CD4-positive, CD25-positive, alpha-beta regulatory T cell (primary cell): ENCODE measurements around the gene KRT86. TPM values are rescaled to one million over a fixed set of nuclear protein-coding genes. Genes with fewer than 3 reads are reported as not detected.

ENCODE experiments used
- ATAC-seq, 2 donors: fragments of 150-1000 bp; cut with Tn5 transposase; one replicate each; pipeline ENCODE4 v1.10.0; 2021; ENCODE audit warnings: low read depth in 2 of 2, moderate number of reproducible peaks in 2 of 2, moderate library complexity in 1 of 2
- DNase-seq, 3 donors: peaks; one replicate each; pipeline versions ENCODE4 v3.0.0 to v3.0.0-alpha.2; 2012 to 2022; ENCODE audit warnings: mixed read lengths in 1 of 3
- H3K27ac ChIP-seq: one replicate; pipeline ENCODE4 v1.7.0; 2013; ENCODE audit warnings: mild to moderate bottlenecking, low read length; ENCODE audit not compliant: insufficient read depth, poor library complexity, severe bottlenecking
- H3K27me3 ChIP-seq: one replicate; pipeline ENCODE4 v1.7.0; 2013; ENCODE audit warnings: low read length; ENCODE audit not compliant: control insufficient read depth, insufficient read depth
- H3K36me3 ChIP-seq: one replicate; pipeline ENCODE4 v1.7.0; 2013; ENCODE audit warnings: mild to moderate bottlenecking, low read length, moderate library complexity; ENCODE audit not compliant: control insufficient read depth, insufficient read depth
- H3K4me1 ChIP-seq: 2 replicates; pipeline ENCODE4 v1.7.0; 2013; ENCODE audit warnings: mild to moderate bottlenecking, low read length; ENCODE audit not compliant: insufficient read depth, control insufficient read depth, poor library complexity, severe bottlenecking
- H3K4me3 ChIP-seq: one replicate; pipeline ENCODE4 v1.7.0; 2013; ENCODE audit warnings: low read depth, mild to moderate bottlenecking, low read length, moderate library complexity
- H3K9me3 ChIP-seq, 2 experiments: 1 replicate in 1 of 2; 2 replicates in 1 of 2; pipeline ENCODE4 v1.7.0; 2013; ENCODE audit warnings: low read length in 2 of 2, mild to moderate bottlenecking in 1 of 2, moderate library complexity in 1 of 2; ENCODE audit not compliant: control insufficient read depth in 2 of 2
- H3K27ac Mint-ChIP-seq, 3 donors: one replicate each; pipeline ENCODE4 v1.8.0; 2020 to 2022; ENCODE audit warnings: mild to moderate bottlenecking in 3 of 3, mixed read lengths in 3 of 3, moderate library complexity in 2 of 3
- H3K27me3 Mint-ChIP-seq: one replicate; pipeline ENCODE4 v1.8.0; 2022; ENCODE audit warnings: mild to moderate bottlenecking, mixed read lengths
- H3K36me3 Mint-ChIP-seq: one replicate; pipeline ENCODE4 v1.8.0; 2020; ENCODE audit warnings: mixed read lengths
- H3K4me1 Mint-ChIP-seq, 4 donors: one replicate each; pipeline ENCODE4 v1.8.0; 2020 to 2022; ENCODE audit warnings: mixed read lengths in 4 of 4, mild to moderate bottlenecking in 1 of 4
- H3K4me3 Mint-ChIP-seq, 4 donors: one replicate each; pipeline ENCODE4 v1.8.0; 2020 to 2022; ENCODE audit warnings: mild to moderate bottlenecking in 4 of 4, mixed read lengths in 4 of 4, moderate library complexity in 3 of 4
- H3K9me3 Mint-ChIP-seq, 7 donors: one replicate each; pipeline ENCODE4 v1.8.0; 2020 to 2022; ENCODE audit warnings: mixed read lengths in 7 of 7, mild to moderate bottlenecking in 3 of 7, moderate library complexity in 2 of 7
- polyA plus RNA-seq, 4 donors: library from polyadenylated mRNA; unstranded; fragments of 300-500 nt; fragmentation: Illumina TruSeq; gene quantifications; one replicate each; pipeline ENCODE4 v1.2.3, GENCODE V29; 2021
- total RNA-seq: library from RNA; stranded (reverse); gene quantifications from one replicate; pipeline ENCODE4 v1.2.3, GENCODE V29; 2022

The KRT86 gene
- total and polyA plus RNA-seq, 5 donors from 2014 or later = 0.10 TPM; not detected in 4

GRCh38 chr12:52230364-52231281 is 43.8 kb upstream of the KRT86 start:
- no peak for DNase-seq
- Mint-ChIP-seq H3K27me3 (peaks cover 51% of the 10 kb centered on the region), H3K9me3 (peaks cover 0 to 2% (median 0%) of the 10 kb centered on the region in 7 donors), H3K4me1 (peaks cover 0 to 3% (median 0%) of the 10 kb centered on the region in 4 donors), H3K36me3 (no peaks in the 10 kb centered on the region), H3K27ac (no peak overlapping the region), H3K4me3 (peak overlapping the region in 1 of 4 donors; percentile 25)
- Histone ChIP-seq H3K27me3 (no peaks in the 10 kb centered on the region), H3K4me1 (no peaks in the 10 kb centered on the region), H3K9me3 (no peaks in the 10 kb centered on the region), H3K4me3 (no peak overlapping the region), H3K27ac (no peak overlapping the region), H3K36me3 (no peaks in the 10 kb centered on the region)
- no peak for ATAC-seq

DNA sequence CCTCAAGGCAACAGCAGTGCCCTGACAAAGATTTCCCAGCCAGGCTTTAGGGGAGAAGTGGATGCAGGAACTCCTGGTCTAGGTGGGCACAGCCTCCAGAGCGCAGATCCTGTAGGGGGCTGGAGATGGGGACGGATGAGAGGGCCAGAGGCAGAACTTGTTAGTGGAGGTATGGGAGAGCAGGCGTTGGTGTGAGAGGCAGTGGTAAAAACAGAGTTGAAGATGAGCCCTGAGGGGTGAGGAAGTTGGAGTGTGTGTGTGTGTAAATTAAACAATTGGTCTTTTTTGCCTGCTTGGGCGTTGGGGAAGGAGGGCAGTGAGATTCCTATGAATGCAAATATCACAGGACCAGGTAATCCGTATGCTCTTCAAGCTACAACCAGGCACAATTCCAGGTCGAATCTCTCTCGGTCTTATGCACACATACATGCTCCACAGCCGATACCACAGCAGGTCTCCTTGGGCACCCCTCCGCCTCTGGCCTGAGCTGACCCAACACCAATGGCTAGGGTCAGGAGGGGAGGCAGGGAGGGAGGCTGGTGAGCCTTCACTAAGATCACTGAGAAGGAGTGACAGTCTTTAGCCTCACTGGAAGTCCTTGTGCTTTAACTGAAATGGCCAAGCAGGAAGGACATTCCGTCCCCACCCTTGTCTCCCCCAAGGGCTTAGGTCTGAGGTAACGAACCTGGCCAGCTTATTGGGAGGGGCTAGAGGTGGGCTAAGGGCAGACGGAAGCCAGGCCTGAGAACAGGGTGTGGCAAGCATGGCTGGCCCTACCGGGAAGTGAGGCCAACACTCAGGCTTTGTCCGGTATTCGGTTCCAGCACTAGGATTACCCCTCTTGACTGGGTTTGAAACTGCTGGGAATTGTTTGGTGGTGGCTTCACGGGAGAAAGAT is 42.9 kb upstream of the KRT86 start:
- H3K4me3 Mint-ChIP-seq = no peak overlapping the region
- H3K36me3 Mint-ChIP-seq = no peaks in the 10 kb centered on the region
- Histone ChIP-seq H3K9me3 (no peaks in the 10 kb centered on the region), H3K27ac (no peak overlapping the region), H3K27me3 (no peaks in the 10 kb centered on the region), H3K36me3 (no peaks in the 10 kb centered on the region), H3K4me1 (no peaks in the 10 kb centered on the region), H3K4me3 (no peak overlapping the region)
- peaks cover 44% of the 10 kb centered on the region for H3K27me3 Mint-ChIP-seq
- DNase-seq (no peak), ATAC-seq (no peak)
- H3K9me3 Mint-ChIP-seq = peaks cover 0 to 2% (median 0%) of the 10 kb centered on the region in 7 donors
- H3K27ac Mint-ChIP-seq = no peak overlapping the region
- H3K4me1 Mint-ChIP-seq = peaks cover 0 to 3% (median 0%) of the 10 kb centered on the region in 4 donors

DNA sequence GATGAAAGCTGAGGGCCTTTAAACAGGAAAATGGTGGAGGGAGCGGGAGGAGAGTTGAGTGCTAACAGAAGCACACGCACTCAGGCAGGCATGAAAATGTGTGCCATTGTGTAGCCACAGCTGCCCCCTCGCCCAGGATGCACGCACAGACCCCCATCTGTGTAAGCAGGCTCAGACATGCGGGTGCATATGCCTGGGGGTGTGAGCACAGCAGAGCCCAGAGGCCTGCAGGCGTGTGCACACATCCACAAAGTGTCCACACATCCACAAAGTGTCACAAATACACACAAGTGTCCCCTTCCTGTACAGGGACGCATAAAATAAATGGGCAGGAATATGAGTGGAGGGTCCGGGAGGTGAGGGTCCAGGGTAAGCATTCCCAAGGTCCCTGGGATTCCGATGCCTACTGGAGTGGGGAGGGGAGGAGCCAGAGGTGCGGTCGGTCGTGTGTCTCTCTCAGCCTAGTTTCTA is 42.2 kb upstream of the KRT86 start:
- H3K36me3 Mint-ChIP-seq = no peaks in the 10 kb centered on the region
- H3K27me3 Mint-ChIP-seq = peaks cover 42% of the 10 kb centered on the region
- Histone ChIP-seq H3K9me3 (no peaks in the 10 kb centered on the region), H3K36me3 (no peaks in the 10 kb centered on the region), H3K4me1 (no peaks in the 10 kb centered on the region), H3K27ac (no peak overlapping the region), H3K27me3 (no peaks in the 10 kb centered on the region), H3K4me3 (no peak overlapping the region)
- peak overlapping the region in 1 of 4 donors; percentile 2 for H3K4me3 Mint-ChIP-seq
- no peak for ATAC-seq
- no peak for DNase-seq
- H3K27ac Mint-ChIP-seq = no peak overlapping the region
- H3K9me3 Mint-ChIP-seq = peaks cover 0 to 2% (median 0%) of the 10 kb centered on the region in 7 donors
- H3K4me1 Mint-ChIP-seq = peaks cover 0 to 3% (median 0%) of the 10 kb centered on the region in 4 donors

DNA sequence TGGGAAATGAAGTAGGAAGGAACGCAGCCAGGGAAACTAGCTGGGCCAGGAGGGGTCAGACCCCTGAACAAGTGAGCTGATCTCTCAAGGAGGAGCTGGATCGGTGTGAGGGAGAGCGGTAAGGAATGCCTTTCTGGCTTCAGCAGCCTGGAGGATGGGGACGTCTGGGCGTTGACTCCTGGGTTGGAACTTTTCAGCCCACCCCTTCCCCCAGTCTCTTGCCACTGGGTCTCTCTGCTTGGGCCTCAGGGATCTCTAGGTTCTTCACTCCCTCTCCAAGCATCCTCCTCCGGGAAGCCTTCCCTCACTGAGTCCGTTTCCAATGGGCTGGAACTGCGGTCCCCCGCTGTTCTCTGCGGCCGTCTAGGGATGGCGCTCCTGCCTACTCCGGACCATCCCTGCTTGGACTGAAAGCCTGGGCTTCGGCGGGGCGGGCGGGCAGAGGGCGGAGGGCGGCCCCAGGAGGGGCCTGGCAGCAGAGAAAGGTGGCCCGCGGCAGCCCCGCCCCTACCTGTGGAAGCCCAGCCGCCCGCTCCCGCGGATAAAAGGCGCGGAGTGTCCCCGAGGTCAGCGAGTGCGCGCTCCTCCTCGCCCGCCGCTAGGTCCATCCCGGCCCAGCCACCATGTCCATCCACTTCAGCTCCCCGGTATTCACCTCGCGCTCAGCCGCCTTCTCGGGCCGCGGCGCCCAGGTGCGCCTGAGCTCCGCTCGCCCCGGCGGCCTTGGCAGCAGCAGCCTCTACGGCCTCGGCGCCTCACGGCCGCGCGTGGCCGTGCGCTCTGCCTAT is 41.6 kb upstream of the KRT86 start, which contains the start of gene KRT7:
Gene KRT7, plus strand, starts transcription at position 570 of the 788 bp plus-strand sequence. Its CDS starts 54 bp downstream, at position 624.
- Histone ChIP-seq H3K36me3 (no peaks in the 10 kb centered on the region), H3K9me3 (no peaks in the 10 kb centered on the region), H3K4me3 (no peak within 1 kb of the TSS), H3K4me1 (no peaks in the 10 kb centered on the region), H3K27me3 (no peaks in the 10 kb centered on the region), H3K27ac (no peak within 1 kb of the TSS)
- peaks cover 0 to 3% (median 0%) of the 10 kb centered on the region in 4 donors for H3K4me1 Mint-ChIP-seq
- no peaks in the 10 kb centered on the region for H3K36me3 Mint-ChIP-seq
- no peak for ATAC-seq
- peak within 1 kb of the TSS in 1 of 4 donors; percentile 2 for H3K4me3 Mint-ChIP-seq
- peaks cover 0 to 2% (median 0%) of the 10 kb centered on the region in 7 donors for H3K9me3 Mint-ChIP-seq
- H3K27me3 Mint-ChIP-seq = peaks cover 39% of the 10 kb centered on the region
- DNase-seq = no peak
- no peak within 1 kb of the TSS for H3K27ac Mint-ChIP-seq

GRCh38 chr12:52233462-52234207 is 40.8 kb upstream of the KRT86 start:
- DNase-seq (no peak), ATAC-seq (no peak)
- peaks cover 34% of the 10 kb centered on the region for H3K27me3 Mint-ChIP-seq
- H3K9me3 ChIP-seq = no peaks in the 10 kb centered on the region
- peaks cover 0 to 3% (median 0%) of the 10 kb centered on the region in 4 donors for H3K4me1 Mint-ChIP-seq
- no peaks in the 10 kb centered on the region for H3K36me3 ChIP-seq
- no peak overlapping the region for H3K4me3 ChIP-seq
- no peak overlapping the region for H3K27ac ChIP-seq
- H3K27ac Mint-ChIP-seq = no peak overlapping the region
- H3K27me3 ChIP-seq = no peaks in the 10 kb centered on the region
- H3K9me3 Mint-ChIP-seq = peaks cover 0 to 2% (median 0%) of the 10 kb centered on the region in 7 donors
- no peaks in the 10 kb centered on the region for H3K36me3 Mint-ChIP-seq
- H3K4me1 ChIP-seq = no peaks in the 10 kb centered on the region
- no peak overlapping the region for H3K4me3 Mint-ChIP-seq

GRCh38 chr12:52234223-52234810 is 40.1 kb upstream of the KRT86 start:
- Histone ChIP-seq H3K27ac (no peak overlapping the region), H3K4me1 (no peaks in the 10 kb centered on the region), H3K27me3 (no peaks in the 10 kb centered on the region), H3K9me3 (no peaks in the 10 kb centered on the region), H3K36me3 (no peaks in the 10 kb centered on the region), H3K4me3 (no peak overlapping the region)
- no peak for ATAC-seq
- H3K27ac Mint-ChIP-seq = no peak overlapping the region
- H3K4me1 Mint-ChIP-seq = peaks cover 0 to 3% (median 0%) of the 10 kb centered on the region in 4 donors
- peaks cover 29% of the 10 kb centered on the region for H3K27me3 Mint-ChIP-seq
- H3K36me3 Mint-ChIP-seq = no peaks in the 10 kb centered on the region
- H3K4me3 Mint-ChIP-seq = no peak overlapping the region
- peaks cover 0 to 2% (median 0%) of the 10 kb centered on the region in 7 donors for H3K9me3 Mint-ChIP-seq
- DNase-seq = no peak
